Germinal center (tissue), 1 donor: ENCODE data around the gene A4GALT.
A peak's percentile ranks its signal among the peaks of the same experiment; 100 is the strongest.

Experiments used
- DNase-seq: peaks from one replicate; pipeline ENCODE4 v3.0.0; 2012; ENCODE audit warnings: mixed read lengths, low spot score

A4GALT gene

GRCh38 chr22:42648368-42649245 lies 72.1 kb downstream of the A4GALT start:
- DNase-seq, result peak; percentile 36

GRCh38 chr22:42648017-42648367 lies 72.7 kb downstream of the A4GALT start:
- no peak for DNase-seq

GRCh38 chr22:42646569-42647525 lies 73.8 kb downstream of the A4GALT start:
- no peak for DNase-seq

GRCh38 chr22:42645938-42646568 lies 74.6 kb downstream of the A4GALT start:
- no peak for DNase-seq

- no peak for DNase-seq
These were observed 75.2 kb downstream of the A4GALT start for GRCh38 chr22:42645341-42645937.

GRCh38 chr22:42644422-42645340 lies 76.0 kb downstream of the A4GALT start:
- DNase-seq, result no peak

GRCh38 chr22:42643634-42644421 lies 76.8 kb downstream of the A4GALT start:
- no peak for DNase-seq

- no peak for DNase-seq
These were observed 77.7 kb downstream of the A4GALT start for GRCh38 chr22:42642806-42643633.
